HG03378 (cell line): ENCODE measurements around the gene OLFML1.

Source experiments
- ATAC-seq: cut with Tn5 transposase; IDR thresholded peaks from one replicate; pipeline ENCODE4 v1.9.1; 2021; ENCODE audit warnings: mild to moderate bottlenecking, moderate library complexity; ENCODE audit not compliant: unreplicated experiment

OLFML1 gene

DNA sequence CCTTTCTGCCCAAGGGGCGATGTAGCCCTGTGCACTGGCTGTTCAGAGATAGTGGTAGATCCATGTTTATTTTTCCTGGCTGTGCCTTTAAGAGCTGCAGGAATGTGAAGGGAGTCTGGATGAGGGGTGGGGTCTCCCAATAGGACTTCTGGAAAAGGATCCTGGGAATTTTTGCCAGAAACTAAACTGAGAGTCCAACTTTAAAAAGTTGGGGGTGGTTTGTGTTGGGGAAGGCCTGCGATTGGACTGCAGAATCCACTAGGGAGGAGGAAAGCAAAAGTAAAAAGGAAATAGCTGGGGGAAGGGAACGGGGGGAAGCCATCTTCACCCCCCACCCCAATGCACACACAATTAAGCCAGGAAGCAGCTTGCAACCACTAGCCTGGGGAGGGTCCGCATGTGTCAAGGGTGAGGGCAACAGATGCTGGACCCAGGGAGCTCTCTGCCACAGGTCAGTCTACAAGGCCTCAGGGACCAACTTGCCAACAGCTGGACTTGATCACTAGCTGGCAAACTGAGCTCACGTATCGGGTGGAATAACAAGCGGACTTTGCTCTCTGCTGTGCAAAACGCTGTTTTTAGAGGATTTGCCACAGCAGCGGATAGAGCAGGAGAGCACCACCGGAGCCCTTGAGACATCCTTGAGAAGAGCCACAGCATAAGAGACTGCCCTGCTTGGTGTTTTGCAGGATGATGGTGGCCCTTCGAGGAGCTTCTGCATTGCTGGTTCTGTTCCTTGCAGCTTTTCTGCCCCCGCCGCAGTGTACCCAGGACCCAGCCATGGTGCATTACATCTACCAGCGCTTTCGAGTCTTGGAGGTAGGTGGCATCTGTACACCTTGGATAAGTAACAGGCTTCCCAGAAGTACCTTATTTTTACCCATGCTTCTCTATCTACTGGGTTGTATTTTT lies at the start of gene OLFML1:
Gene OLFML1, plus strand, starts transcription at position 321 of the 912 bp plus-strand sequence. Its CDS starts 370 bp downstream, at position 691.
- no peak for ATAC-seq

GRCh38 chr11:7436146-7436545 lies 49.2 kb upstream of the OLFML1 start:
- no peak for ATAC-seq

- ATAC-seq: peak; percentile 85
Measured at GRCh38 chr11:7436657-7437056, 48.6 kb upstream of the OLFML1 start.

- ATAC-seq: no peak
Measured at GRCh38 chr11:7437696-7438095, 47.6 kb upstream of the OLFML1 start.

DNA sequence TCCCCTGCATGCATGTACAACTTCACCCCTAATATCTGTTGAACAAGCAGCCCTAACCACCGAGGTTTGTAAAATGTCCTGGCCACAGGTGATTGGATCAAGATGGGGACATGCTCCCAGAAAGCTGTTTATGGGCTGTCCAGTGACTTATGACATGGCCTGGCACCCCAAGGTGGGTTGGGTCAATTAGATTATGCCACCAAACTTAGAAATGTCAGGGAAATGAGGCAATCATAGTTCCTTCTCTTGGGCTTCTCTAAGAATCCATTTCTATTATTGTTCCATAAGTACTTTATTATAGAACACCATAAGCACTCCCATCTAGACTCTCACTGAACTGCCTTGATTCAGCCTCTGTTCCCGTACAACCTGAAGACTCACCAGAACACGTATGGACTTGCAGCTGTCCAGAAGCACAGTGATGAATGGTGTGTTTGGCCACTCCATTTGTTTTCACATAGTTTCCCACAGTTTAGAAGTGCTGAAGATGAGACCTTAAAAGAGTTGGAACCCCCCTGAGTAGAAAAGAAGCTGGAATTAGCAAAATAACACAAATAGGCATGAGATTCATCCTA lies 45.5 kb upstream of the OLFML1 start:
- no peak for ATAC-seq

DNA sequence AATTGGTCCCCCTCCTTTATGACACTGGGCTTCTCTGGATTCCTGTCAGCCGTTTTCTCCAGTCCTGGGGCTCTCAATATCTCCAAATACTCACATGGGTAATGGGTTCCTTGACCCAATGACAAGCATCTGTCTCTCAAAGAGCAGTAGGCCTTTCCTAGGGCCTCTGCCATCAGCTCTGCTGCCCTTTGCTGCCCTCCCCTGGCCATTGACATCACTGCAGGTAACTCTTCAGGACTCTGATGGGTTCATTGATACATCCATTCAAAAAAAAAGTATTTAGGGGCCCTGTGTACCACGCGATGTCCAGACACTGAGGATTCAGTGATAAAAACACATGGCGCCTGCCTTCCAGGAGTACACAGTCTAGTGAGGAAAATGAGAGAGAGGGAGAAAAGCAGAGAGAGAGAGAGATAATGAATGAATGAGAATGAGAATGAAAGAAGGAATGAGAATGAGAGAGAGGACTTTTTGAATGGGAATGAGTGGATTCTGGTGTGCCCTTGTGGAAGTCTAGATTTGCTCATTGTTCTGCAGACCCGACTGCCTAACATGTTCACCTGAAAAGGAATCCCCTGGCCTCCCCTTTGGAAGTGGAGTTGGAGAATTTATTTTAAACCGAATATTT lies 42.6 kb upstream of the OLFML1 start:
- ATAC-seq: peak; percentile 91

- ATAC-seq: no peak
Measured at GRCh38 chr11:7444091-7444981, 41.0 kb upstream of the OLFML1 start.

DNA sequence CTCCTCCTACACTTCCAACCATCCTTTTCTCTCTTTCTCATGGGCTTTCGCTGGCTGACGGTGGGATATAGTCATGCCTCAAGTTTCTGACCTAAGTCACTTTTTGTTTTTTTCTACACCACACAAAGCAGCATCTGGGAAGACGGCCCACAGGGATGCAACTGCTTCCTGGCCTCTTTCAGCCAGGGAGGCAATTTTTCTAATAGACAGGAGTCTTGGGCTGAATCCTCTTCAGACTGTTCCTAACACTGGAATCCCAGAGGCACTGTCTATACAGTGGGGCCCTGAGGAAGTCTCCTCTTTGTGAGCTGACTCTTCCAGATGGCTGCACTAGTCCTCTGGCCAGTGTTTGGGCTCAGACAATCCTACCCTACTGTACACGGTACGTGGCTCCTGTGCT lies 39.7 kb upstream of the OLFML1 start:
- no peak for ATAC-seq

- no peak for ATAC-seq
Measured at GRCh38 chr11:7448201-7448600, 37.1 kb upstream of the OLFML1 start.

DNA sequence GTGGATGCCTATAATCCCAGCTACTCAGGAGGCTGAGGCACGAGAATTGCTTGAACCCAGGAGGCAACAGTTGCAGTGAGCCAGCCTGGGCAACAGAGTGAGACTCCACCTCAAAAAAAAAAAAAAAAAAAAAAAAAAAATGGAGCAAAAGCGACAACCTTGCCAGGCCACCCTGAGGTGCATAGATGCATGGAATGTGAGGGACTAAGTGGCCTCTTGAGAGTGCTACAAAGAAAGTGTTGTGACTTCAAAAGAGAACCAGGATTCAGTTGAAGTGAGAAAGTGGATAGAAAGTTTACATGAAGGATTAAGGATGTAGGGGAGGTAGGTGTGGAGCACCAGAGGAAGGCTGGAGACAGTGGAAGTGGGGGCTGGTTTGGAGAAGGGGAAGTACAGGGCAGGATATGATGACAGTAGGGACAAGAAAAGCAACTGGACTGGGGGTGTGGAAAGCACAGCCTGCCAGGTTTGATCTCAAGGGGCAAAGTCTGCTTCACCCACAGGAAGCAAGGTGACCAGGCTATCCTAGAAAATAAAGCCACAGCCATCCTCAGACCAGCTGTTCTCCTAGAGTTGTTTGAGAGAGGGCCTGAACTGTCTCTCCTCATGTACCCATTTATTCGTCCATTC lies 36.0 kb upstream of the OLFML1 start:
- no peak for ATAC-seq

DNA sequence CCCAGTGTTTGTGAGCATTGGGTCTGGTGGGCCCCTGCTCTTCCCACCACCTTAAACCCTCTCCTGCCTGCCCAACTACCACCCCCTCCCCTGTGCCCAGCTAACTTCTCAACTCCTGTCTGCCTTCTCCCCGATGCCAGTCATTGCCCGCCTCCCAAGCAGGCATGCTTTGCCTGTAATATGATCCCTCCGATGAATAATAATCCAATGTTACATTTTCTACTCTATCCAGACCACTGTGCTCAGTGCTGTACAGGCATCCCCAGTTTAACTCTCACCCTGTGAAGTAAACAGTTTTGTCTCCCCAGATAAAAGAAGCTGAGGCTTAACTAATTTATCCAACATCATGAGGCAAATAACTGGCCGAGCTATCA lies 35.5 kb upstream of the OLFML1 start:
- no peak for ATAC-seq

GRCh38 chr11:7450836-7451235 lies 34.5 kb upstream of the OLFML1 start:
- no peak for ATAC-seq

- no peak for ATAC-seq
Measured at GRCh38 chr11:7451520-7451919, 33.8 kb upstream of the OLFML1 start.

- no peak for ATAC-seq
Measured at GRCh38 chr11:7451952-7452494, 33.3 kb upstream of the OLFML1 start.

- ATAC-seq: no peak
Measured at GRCh38 chr11:7454854-7455253, 30.5 kb upstream of the OLFML1 start.

GRCh38 chr11:7457211-7457610 lies 28.1 kb upstream of the OLFML1 start:
- no peak for ATAC-seq

GRCh38 chr11:7462706-7463105 lies 22.6 kb upstream of the OLFML1 start:
- ATAC-seq: no peak

GRCh38 chr11:7467652-7468051 lies 17.7 kb upstream of the OLFML1 start:
- ATAC-seq: peak; percentile 85

- ATAC-seq: no peak
Measured at GRCh38 chr11:7469351-7469865, 15.9 kb upstream of the OLFML1 start.

- ATAC-seq: no peak
Measured at GRCh38 chr11:7471071-7471470, 14.2 kb upstream of the OLFML1 start.
